Measurements from ENCODE around the gene SIRPD.
"Not testable (repeated sequence)": the region's sequence is repeated elsewhere in the genome, so short reads cannot be mapped to it uniquely, and the experiment has no call there.

The SIRPD gene

DNA sequence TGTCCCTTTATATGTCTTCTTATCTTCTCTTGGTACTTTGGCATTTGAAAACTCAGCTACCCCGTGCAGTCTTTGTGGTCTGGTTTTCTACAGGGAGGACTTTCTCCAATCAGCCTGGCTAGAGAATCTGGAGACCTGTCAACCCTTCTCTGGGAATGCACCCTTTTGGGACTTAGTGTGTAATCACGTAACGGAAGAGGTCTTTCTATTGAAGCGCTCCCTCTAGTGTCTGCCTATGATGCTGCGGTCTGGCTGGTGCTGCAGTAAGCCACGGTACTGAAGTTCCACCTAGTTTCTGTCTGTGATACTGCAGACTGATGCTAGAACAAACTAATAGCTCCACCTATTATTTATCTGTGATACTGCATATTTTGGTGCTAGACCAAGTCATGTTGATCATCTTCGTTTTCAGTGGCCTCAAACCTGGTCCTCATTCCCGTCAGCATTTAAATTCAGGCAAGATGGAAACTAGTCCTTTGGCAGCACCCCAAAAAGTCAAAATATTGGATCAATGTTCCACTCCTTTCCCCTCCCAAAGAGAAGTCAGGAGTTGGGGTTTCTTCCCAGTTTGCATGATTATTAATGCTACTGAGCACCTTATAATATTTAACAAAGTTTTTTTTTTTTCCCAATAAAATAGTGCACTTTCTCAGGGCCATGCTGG is 53.8 kb downstream of the SIRPD start:
- TF ChIP-seq, protein P1, sequence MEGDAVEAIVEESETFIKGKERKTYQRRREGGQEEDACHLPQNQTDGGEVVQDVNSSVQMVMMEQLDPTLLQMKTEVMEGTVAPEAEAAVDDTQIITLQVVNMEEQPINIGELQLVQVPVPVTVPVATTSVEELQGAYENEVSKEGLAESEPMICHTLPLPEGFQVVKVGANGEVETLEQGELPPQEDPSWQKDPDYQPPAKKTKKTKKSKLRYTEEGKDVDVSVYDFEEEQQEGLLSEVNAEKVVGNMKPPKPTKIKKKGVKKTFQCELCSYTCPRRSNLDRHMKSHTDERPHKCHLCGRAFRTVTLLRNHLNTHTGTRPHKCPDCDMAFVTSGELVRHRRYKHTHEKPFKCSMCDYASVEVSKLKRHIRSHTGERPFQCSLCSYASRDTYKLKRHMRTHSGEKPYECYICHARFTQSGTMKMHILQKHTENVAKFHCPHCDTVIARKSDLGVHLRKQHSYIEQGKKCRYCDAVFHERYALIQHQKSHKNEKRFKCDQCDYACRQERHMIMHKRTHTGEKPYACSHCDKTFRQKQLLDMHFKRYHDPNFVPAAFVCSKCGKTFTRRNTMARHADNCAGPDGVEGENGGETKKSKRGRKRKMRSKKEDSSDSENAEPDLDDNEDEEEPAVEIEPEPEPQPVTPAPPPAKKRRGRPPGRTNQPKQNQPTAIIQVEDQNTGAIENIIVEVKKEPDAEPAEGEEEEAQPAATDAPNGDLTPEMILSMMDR (IDR thresholded peaks at IDR 0.05; ENCODE audit: low read depth, low read length, missing control alignments): peak; percentile 100
- H3K4me3 ChIP-seq (ENCODE audit: low read depth, low read length): no peak overlapping the region
- DNase-seq (ENCODE audit: low read depth): peak; percentile 82
- in situ Hi-C loops (cut with HindIII; ENCODE audit: low sequenced_read_pairs): no loop called here

GRCh38 chr20:1500496-1500895 is 57.0 kb downstream of the SIRPD start:
- in situ Hi-C loops (cut with HindIII; ENCODE audit: low sequenced_read_pairs): no loop called here
- H3K4me3 ChIP-seq (ENCODE audit: low read depth, low read length): no peak overlapping the region

DNA sequence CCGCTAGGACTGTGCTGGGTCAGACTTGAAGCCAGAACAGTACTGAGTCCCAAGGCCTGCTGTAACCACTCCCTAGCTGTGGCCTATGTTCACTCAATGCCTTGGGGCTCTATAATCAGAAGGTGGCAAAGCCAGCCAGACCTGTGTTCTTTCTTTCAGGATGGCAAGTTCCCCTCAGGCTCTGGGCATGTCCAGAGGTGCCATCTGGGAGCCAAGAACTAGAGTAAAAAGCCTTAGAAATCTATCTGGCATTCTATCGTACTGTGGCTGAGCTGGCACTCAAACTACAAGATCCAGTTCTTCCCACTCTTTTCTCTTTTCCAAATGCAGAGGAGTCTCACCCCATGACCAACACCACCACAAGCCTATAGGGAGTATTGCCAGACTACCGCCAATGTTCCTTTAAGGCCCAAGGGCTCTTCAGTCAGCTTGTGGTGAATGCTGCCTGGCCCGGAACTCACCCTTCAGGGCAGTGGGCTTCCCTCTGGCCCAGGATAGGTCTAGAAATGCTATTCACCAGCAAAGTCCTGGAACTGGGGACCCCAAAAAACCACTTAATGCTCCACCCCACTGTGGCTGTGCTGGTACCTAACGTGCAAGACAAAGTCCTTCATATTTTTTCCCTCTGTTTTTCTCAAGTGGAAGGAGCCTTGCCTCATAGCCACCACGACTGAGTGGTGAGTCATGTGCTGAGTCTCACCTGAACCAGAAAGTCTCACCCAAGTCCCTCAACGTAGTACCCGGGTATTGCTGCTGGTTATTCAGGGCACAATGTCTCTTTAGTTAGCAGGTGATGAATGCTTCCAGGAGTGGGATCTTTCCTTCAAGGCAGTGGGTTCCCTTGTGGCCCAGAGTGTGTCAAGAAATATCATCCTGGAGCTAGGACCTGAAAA is 57.7 kb downstream of the SIRPD start:
- no peak overlapping the region for H3K4me3 ChIP-seq (ENCODE audit: low read depth, low read length)
- DNase-seq (ENCODE audit: low read depth): no peak
- TF ChIP-seq, protein P1 (IDR thresholded peaks at IDR 0.05; ENCODE audit: low read depth, low read length, missing control alignments): no peak
- in situ Hi-C loops (cut with HindIII; ENCODE audit: low sequenced_read_pairs): no loop called here

More at GRCh38 chr20:1500496-1500895, 57.0 kb downstream of the SIRPD start:
- no peak for DNase-seq (ENCODE audit: low read depth)
- TF ChIP-seq, protein P1 (IDR thresholded peaks at IDR 0.05; ENCODE audit: low read depth, low read length, missing control alignments): no peak

GRCh38 chr20:1497371-1497770 is 60.1 kb downstream of the SIRPD start:
- in situ Hi-C loops (cut with HindIII; ENCODE audit: low sequenced_read_pairs); H3K4me3 ChIP-seq (ENCODE audit: low read depth, low read length); DNase-seq (ENCODE audit: low read depth): not testable (repeated sequence)

- TF ChIP-seq, protein P1 (IDR thresholded peaks at IDR 0.05; ENCODE audit: low read depth, low read length, missing control alignments): no peak
- H3K4me3 ChIP-seq (ENCODE audit: low read depth, low read length): no peak overlapping the region
- in situ Hi-C loops (cut with HindIII; ENCODE audit: low sequenced_read_pairs): no loop called here
- no peak for DNase-seq (ENCODE audit: low read depth)
Measured at GRCh38 chr20:1496930-1497329, 60.6 kb downstream of the SIRPD start.

- in situ Hi-C loops (cut with HindIII; ENCODE audit: low sequenced_read_pairs): no loop called here
- TF ChIP-seq, protein P1 (IDR thresholded peaks at IDR 0.05; ENCODE audit: low read depth, low read length, missing control alignments): no peak
- no peak for DNase-seq (ENCODE audit: low read depth)
- H3K4me3 ChIP-seq (ENCODE audit: low read depth, low read length): no peak overlapping the region
Measured at GRCh38 chr20:1494436-1494835, 63.1 kb downstream of the SIRPD start.

- TF ChIP-seq, protein P1 (IDR thresholded peaks at IDR 0.05; ENCODE audit: low read depth, low read length, missing control alignments): no peak
- no peak for DNase-seq (ENCODE audit: low read depth)
- in situ Hi-C loops (cut with HindIII; ENCODE audit: low sequenced_read_pairs): no loop called here
- no peak overlapping the region for H3K4me3 ChIP-seq (ENCODE audit: low read depth, low read length)
Measured at GRCh38 chr20:1493536-1493935, 64.0 kb downstream of the SIRPD start.

Measured in astrocyte of the cerebellum (primary cell).